K562 (cell line): Measurements from ENCODE around the gene NOP10. TPM values are rescaled to one million over a fixed set of nuclear protein-coding genes. Genes with fewer than 3 reads are reported as not detected.

Experiments
- AFF4 ChIP-seq: sonication (generic); formaldehyde crosslinking; IDR thresholded peaks from 2 replicates; pipeline ENCODE4 v1.8.0; 2023; ENCODE audit warnings: mild to moderate bottlenecking, missing genetic modification reagents
- ARNT ChIP-seq, 2 experiments: fragments of 450-650 bp; IDR thresholded peaks; 2 replicates each; pipeline ENCODE4 v1.6.1; 2016; ENCODE audit warnings: mild to moderate bottlenecking in 1 of 2
- BHLHE40 ChIP-seq: IDR thresholded peaks from 2 replicates; pipeline ENCODE4 v1.6.1; 2011; ENCODE audit warnings: low read length, improper control_type of control experiment
- CC2D1A ChIP-seq: fragments of 450-650 bp; IDR thresholded peaks from 2 replicates; pipeline ENCODE4 v1.6.1; 2017; ENCODE audit warnings: mild to moderate bottlenecking
- ELF2 ChIP-seq: fragments of 250-450 bp; sonication (Bioruptor Pico); IDR thresholded peaks from 2 replicates; pipeline ENCODE4 v1.5.0; 2021; ENCODE audit warnings: mild to moderate bottlenecking
- ETV1 ChIP-seq: fragments of 450-650 bp; conservative IDR thresholded peaks from 2 replicates; pipeline ENCODE4 v1.6.1; 2016; ENCODE audit warnings: missing genetic modification characterization, control low read depth, low read depth, missing compliant biosample characterization
- MTA2 ChIP-seq: fragments of 450-650 bp; IDR thresholded peaks from 2 replicates; pipeline ENCODE4 v1.6.1; 2016; ENCODE audit warnings: low read depth
- PKNOX1 ChIP-seq: fragments of 450-650 bp; IDR thresholded peaks from 2 replicates; pipeline ENCODE4 v1.6.1; 2016
- PTTG1 ChIP-seq: fragments of 450-650 bp; IDR thresholded peaks from 2 replicates; pipeline ENCODE4 v1.6.1; 2016; ENCODE audit warnings: low read depth, mild to moderate bottlenecking, missing genetic modification characterization, missing compliant biosample characterization
- RB1 ChIP-seq: fragments of 450-650 bp; IDR thresholded peaks from 2 replicates; pipeline ENCODE4 v1.6.1; 2017; ENCODE audit warnings: low read depth, mild to moderate bottlenecking
- SMAD3 ChIP-seq: fragments of 450-650 bp; formaldehyde crosslinking; conservative IDR thresholded peaks from 2 replicates; pipeline ENCODE4 v1.4.0; 2020; ENCODE audit warnings: mild to moderate bottlenecking
- SOX6 ChIP-seq: fragments of 450-650 bp; IDR thresholded peaks from 2 replicates; pipeline ENCODE4 v1.6.1; 2014; ENCODE audit warnings: mild to moderate bottlenecking
- SRSF1 ChIP-seq: fragments of 200-400 bp; formaldehyde crosslinking; IDR thresholded peaks from 2 replicates; pipeline ENCODE4 v1.6.1; 2017; ENCODE audit warnings: mild to moderate bottlenecking, low read depth, low read length, moderate library complexity
- TCF15 ChIP-seq: fragments of 250-450 bp; sonication (Bioruptor Pico); IDR thresholded peaks from 2 replicates; pipeline ENCODE4 v1.8.0; 2022; ENCODE audit warnings: moderate library complexity, mild to moderate bottlenecking, inconsistent platforms
- ZFP1 ChIP-seq: fragments of 450-650 bp; formaldehyde crosslinking; IDR thresholded peaks from 2 replicates; pipeline ENCODE4 v1.4.0; 2020; ENCODE audit warnings: mild to moderate bottlenecking, mixed read lengths
- ZNF146 ChIP-seq: IDR thresholded peaks from one replicate; pipeline ENCODE4 v1.6.1; 2018; ENCODE audit warnings: missing compliant biosample characterization; ENCODE audit not compliant: unreplicated experiment
- ZNF589 ChIP-seq: fragments of 200-800 bp; sonication (Bioruptor generic); IDR thresholded peaks from 2 replicates; pipeline ENCODE4 v1.6.1; 2016; ENCODE audit warnings: low read depth, missing genetic modification characterization, missing compliant biosample characterization
- ZNF609 ChIP-seq: sonication (generic); formaldehyde crosslinking; IDR thresholded peaks from 2 replicates; pipeline ENCODE4 v1.8.1; 2023; ENCODE audit warnings: missing genetic modification reagents, mild to moderate bottlenecking, borderline replicate concordance
- polyA plus RNA-seq, 8 experiments: library from polyadenylated mRNA; depleted of rRNA in 4 of 8; stranded (reverse) in 5 of 8; unstranded in 3 of 8; fragments of >200 nt; fragmentation: Nextera tagmentation in 2 of 8; fragmentation: Illumina TruSeq in 1 of 8; extraction: Ambion mirVana in 2 of 8; extraction: Trizol in 1 of 8; gene quantifications; 2 replicates each; pipeline versions ENCODE4 v1.2.1 to v1.2.3, GENCODE V29; 2011 to 2014; ENCODE audit warnings: inconsistent platforms in 1 of 8, missing spikeins in 1 of 8
- total RNA-seq, 7 experiments: library from RNA; depleted of rRNA in 6 of 7; stranded (reverse); fragments of >200 nt in 6 of 7; fragmentation: Illumina TruSeq in 2 of 7; extraction: Trizol in 2 of 7; gene quantifications; 2 replicates each; pipeline versions ENCODE4 v1.2.1 to v1.2.3, GENCODE V29; 2011 to 2021; ENCODE audit warnings: low replicate concordance in 1 of 7

NOP10 gene
- total and polyA plus RNA-seq, 9 of the 15 experiments (the other 6 are each of a cell fraction or from before 2014, with no cell fraction given): 250 to 1,663 (median 449) TPM

GRCh38 chr15:34342737-34343575 is at the start of gene NOP10, which contains the start of gene NUTM1 (continued):
- TF ChIP-seq AFF4 (CRISPR knock-in tag) (0 out of 2 replicates have a peak, but pooled peaks have one; percentile 20), PKNOX1 (peak; percentile 46), ZNF589 (CRISPR knock-in tag) (peak; percentile 57; the same call in 1 of the 2 replicates), MTA2 (0 out of 2 replicates have a peak, but pooled peaks have one; percentile 15), ELF2 (CRISPR knock-in tag) (peak; percentile 85), TCF15 (CRISPR knock-in tag) (no peak), ARNT (IDR thresholded peaks at IDR 0.05) (peak; percentile 50 to 52; a peak in 2 of 4 replicates), SOX6 (0 out of 2 replicates have a peak, but pooled peaks have one; percentile 38), SRSF1 (no peak), SMAD3 (CRISPR knock-in tag) (0 out of 2 replicates have a peak, but pooled peaks have one; percentile 12), ZNF146 (CRISPR knock-in tag) (no peak), BHLHE40 (peak; percentile 94), RB1 (peak; percentile 86), PTTG1 (tag) (no peak), ETV1 (tag) (peak; percentile 99), ZNF609 (CRISPR knock-in tag) (no peak), ZFP1 (CRISPR knock-in tag) (no peak), CC2D1A (peak; percentile 98)
